Uterus (tissue), 4 donors: ENCODE data around the gene TASP1. TPM values are rescaled to one million over a fixed set of nuclear protein-coding genes. Genes with fewer than 3 reads are reported as not detected.

ENCODE experiments used
- DNase-seq, 2 donors: peaks; one replicate each; pipeline ENCODE4 v3.0.0-alpha.2; 2019 to 2020
- H3K27ac ChIP-seq, 2 donors: fragments of 200-600 bp; sonication (generic); 1 replicate in 1 of 2; 2 replicates in 1 of 2; pipeline ENCODE4 v1.5.1; 2016 to 2018
- H3K27me3 ChIP-seq, 2 donors: fragments of 200-600 bp; sonication (generic); one replicate each; pipeline ENCODE4 v1.5.1; 2018 to 2019; ENCODE audit warnings: control low read depth in 1 of 2
- H3K36me3 ChIP-seq, 2 donors: fragments of 200-600 bp; sonication (generic); one replicate each; pipeline ENCODE4 v1.5.1; 2019; ENCODE audit warnings: control low read depth in 1 of 2
- H3K4me1 ChIP-seq, 2 donors: fragments of 200-600 bp; sonication (generic); one replicate each; pipeline ENCODE4 v1.5.1; 2018 to 2019; ENCODE audit warnings: control low read depth in 1 of 2
- H3K4me3 ChIP-seq, 2 donors: fragments of 200-600 bp; sonication (generic); 1 replicate in 1 of 2; 2 replicates in 1 of 2; pipeline ENCODE4 v1.5.1; 2018 to 2019; ENCODE audit warnings: mild to moderate bottlenecking in 1 of 2
- H3K9me3 ChIP-seq, 2 donors: fragments of 200-600 bp; sonication (generic); one replicate each; pipeline ENCODE4 v1.5.1; 2019; ENCODE audit warnings: control low read depth in 1 of 2
- POLR2A ChIP-seq, 2 donors: fragments of 450-650 bp; IDR thresholded peaks; one replicate each; pipeline ENCODE4 v1.6.1; 2016; ENCODE audit warnings: antibody characterized with exemption in 2 of 2, mild to moderate bottlenecking in 1 of 2, moderate library complexity in 1 of 2
- intact Hi-C: fragments of 100-400 bp; cut with DNase I; formaldehyde crosslinking; loops from one replicate; pipeline ENCODE4 v1.15.1; 2023; ENCODE audit warnings: low total_unique reads
- total RNA-seq, 4 donors: library from RNA; depleted of rRNA in 3 of 4; stranded (reverse); fragments of >200 nt in 3 of 4; gene quantifications; one replicate each; pipeline versions ENCODE4 v1.1.0 to v1.2.4, GENCODE V29; 2014 to 2023
- TF ChIP-seq, protein P1 (sequence below), 4 experiments: fragments of 200-600 bp in 2 of 4; fragments of 450-650 bp in 2 of 4; sonication (generic) in 2 of 4; IDR thresholded peaks; one replicate each; pipeline ENCODE4 v1.5.1; 2016 to 2019; ENCODE audit warnings: antibody characterized with exemption in 4 of 4, mild to moderate bottlenecking in 2 of 4, moderate library complexity in 1 of 4
- donor health status: DM: yes; HTN: yes; CAD: no.

TASP1 gene
- total RNA-seq, 4 donors from 2014 or later, result 1.3 to 34.4 (median 24.4) TPM

GRCh38 chr20:13447385-13448180 lies 191.1 kb downstream of the TASP1 start:
- no peak overlapping the region for H3K4me3 ChIP-seq
- H3K9me3 ChIP-seq, result no peaks in the 10 kb centered on the region
- H3K4me1 ChIP-seq, result no peaks in the 10 kb centered on the region
- no peak overlapping the region for H3K27ac ChIP-seq
- no peaks in the 10 kb centered on the region for H3K36me3 ChIP-seq
- intact Hi-C loops, result no loop called here
- TF ChIP-seq POLR2A (IDR thresholded peaks at IDR 0.05), result no peak
- TF ChIP-seq, protein P1, sequence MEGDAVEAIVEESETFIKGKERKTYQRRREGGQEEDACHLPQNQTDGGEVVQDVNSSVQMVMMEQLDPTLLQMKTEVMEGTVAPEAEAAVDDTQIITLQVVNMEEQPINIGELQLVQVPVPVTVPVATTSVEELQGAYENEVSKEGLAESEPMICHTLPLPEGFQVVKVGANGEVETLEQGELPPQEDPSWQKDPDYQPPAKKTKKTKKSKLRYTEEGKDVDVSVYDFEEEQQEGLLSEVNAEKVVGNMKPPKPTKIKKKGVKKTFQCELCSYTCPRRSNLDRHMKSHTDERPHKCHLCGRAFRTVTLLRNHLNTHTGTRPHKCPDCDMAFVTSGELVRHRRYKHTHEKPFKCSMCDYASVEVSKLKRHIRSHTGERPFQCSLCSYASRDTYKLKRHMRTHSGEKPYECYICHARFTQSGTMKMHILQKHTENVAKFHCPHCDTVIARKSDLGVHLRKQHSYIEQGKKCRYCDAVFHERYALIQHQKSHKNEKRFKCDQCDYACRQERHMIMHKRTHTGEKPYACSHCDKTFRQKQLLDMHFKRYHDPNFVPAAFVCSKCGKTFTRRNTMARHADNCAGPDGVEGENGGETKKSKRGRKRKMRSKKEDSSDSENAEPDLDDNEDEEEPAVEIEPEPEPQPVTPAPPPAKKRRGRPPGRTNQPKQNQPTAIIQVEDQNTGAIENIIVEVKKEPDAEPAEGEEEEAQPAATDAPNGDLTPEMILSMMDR (IDR thresholded peaks at IDR 0.05), result no peak
- DNase-seq, result no peak
- no peaks in the 10 kb centered on the region for H3K27me3 ChIP-seq

DNA sequence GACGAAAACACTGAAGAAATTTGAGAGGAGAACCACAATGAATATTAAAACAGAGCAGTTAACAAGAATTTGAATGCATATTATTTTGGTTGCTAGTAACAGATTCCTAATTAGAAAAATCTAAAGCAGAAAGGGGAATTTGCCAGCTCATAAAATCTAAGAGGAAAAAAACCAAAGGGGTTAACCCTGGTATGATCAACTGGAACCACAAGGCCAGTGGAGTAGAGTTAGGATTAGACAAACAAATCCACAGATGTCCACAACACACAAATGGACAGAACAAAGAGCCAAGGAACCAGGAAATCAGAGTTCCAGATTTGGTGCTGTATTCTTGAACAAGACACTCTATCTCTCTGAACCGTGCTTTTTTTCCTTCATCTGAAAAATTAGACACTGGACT lies 195.0 kb downstream of the TASP1 start:
- Histone ChIP-seq H3K4me3 (no peak overlapping the region), H3K27ac (no peak overlapping the region), H3K36me3 (no peaks in the 10 kb centered on the region), H3K9me3 (no peaks in the 10 kb centered on the region), H3K27me3 (no peaks in the 10 kb centered on the region), H3K4me1 (no peaks in the 10 kb centered on the region)
- no peak for TF ChIP-seq POLR2A (IDR thresholded peaks at IDR 0.05)
- TF ChIP-seq, protein P1 (IDR thresholded peaks at IDR 0.05), result no peak
- no peak for DNase-seq
- intact Hi-C loops, result no loop called here

- TF ChIP-seq POLR2A (IDR thresholded peaks at IDR 0.05), result no peak
- TF ChIP-seq, protein P1 (IDR thresholded peaks at IDR 0.05), result no peak
- no peak for DNase-seq
Observed at GRCh38 chr20:13442986-13443385, 195.7 kb downstream of the TASP1 start.

GRCh38 chr20:13441388-13441787 lies 197.3 kb downstream of the TASP1 start:
- H3K9me3 ChIP-seq, result no peaks in the 10 kb centered on the region
- no peaks in the 10 kb centered on the region for H3K36me3 ChIP-seq
- no peak overlapping the region for H3K27ac ChIP-seq
- H3K27me3 ChIP-seq, result no peaks in the 10 kb centered on the region
- DNase-seq, result no peak
- no peaks in the 10 kb centered on the region for H3K4me1 ChIP-seq
- intact Hi-C loops, result no loop called here
- TF ChIP-seq, protein P1 (IDR thresholded peaks at IDR 0.05), result no peak
- TF ChIP-seq POLR2A (IDR thresholded peaks at IDR 0.05), result no peak
- H3K4me3 ChIP-seq, result no peak overlapping the region

More at GRCh38 chr20:13442986-13443385, 195.7 kb downstream of the TASP1 start:
- Histone ChIP-seq H3K4me3 (no peak overlapping the region), H3K27ac (no peak overlapping the region), H3K4me1 (no peaks in the 10 kb centered on the region), H3K9me3 (no peaks in the 10 kb centered on the region), H3K36me3 (no peaks in the 10 kb centered on the region), H3K27me3 (no peaks in the 10 kb centered on the region)
- intact Hi-C loops, result no loop called here

DNA sequence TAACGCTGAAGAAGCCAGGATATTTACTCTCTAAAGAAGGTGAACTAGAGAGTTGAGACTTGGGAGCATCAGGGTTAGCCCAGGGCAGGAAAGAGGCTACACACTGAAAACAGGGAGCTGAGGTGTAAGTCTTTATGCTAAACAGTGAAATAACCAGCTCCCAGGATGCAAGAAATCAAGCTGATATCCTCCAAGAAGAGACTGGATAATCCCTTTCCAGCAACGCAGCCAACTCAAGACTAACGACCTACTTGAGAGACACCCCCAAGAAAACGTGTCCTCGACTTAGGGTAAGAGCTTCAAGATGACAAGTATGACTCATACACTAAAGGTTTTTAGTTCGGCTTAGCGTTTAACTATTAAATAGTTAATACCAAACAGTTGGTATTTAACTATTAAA lies 202.2 kb downstream of the TASP1 start:
- Histone ChIP-seq H3K27ac (no peak overlapping the region), H3K4me1 (no peaks in the 10 kb centered on the region), H3K4me3 (no peak overlapping the region), H3K9me3 (no peaks in the 10 kb centered on the region), H3K36me3 (no peaks in the 10 kb centered on the region), H3K27me3 (no peaks in the 10 kb centered on the region)
- TF ChIP-seq, protein P1 (IDR thresholded peaks at IDR 0.05), result no peak
- no peak for TF ChIP-seq POLR2A (IDR thresholded peaks at IDR 0.05)
- DNase-seq, result no peak
- intact Hi-C loops, result no loop called here
